GM12892 (cell line): ENCODE results near the gene SRRM3.

Source experiments
- POLR2A ChIP-seq: IDR thresholded peaks from 2 replicates; pipeline ENCODE4 v1.6.1; 2011; ENCODE audit warnings: low read depth, low read length, control low read depth
- TAF1 ChIP-seq: IDR thresholded peaks from 2 replicates; pipeline ENCODE4 v1.6.1; 2011; ENCODE audit warnings: low read depth, mild to moderate bottlenecking, control low read depth, low read length, borderline replicate concordance

GRCh38 chr7:76189276-76189675 is 12.4 kb upstream of the SRRM3 start:
- TF ChIP-seq POLR2A: no peak
- no peak for TF ChIP-seq TAF1
